ENCODE results near the gene ZNF236. TPM values are rescaled to one million over a fixed set of nuclear protein-coding genes. Genes with fewer than 3 reads are reported as not detected.

Gene ZNF236
- total RNA-seq, 1 donor from 2014 or later, result 27.4 TPM

DNA sequence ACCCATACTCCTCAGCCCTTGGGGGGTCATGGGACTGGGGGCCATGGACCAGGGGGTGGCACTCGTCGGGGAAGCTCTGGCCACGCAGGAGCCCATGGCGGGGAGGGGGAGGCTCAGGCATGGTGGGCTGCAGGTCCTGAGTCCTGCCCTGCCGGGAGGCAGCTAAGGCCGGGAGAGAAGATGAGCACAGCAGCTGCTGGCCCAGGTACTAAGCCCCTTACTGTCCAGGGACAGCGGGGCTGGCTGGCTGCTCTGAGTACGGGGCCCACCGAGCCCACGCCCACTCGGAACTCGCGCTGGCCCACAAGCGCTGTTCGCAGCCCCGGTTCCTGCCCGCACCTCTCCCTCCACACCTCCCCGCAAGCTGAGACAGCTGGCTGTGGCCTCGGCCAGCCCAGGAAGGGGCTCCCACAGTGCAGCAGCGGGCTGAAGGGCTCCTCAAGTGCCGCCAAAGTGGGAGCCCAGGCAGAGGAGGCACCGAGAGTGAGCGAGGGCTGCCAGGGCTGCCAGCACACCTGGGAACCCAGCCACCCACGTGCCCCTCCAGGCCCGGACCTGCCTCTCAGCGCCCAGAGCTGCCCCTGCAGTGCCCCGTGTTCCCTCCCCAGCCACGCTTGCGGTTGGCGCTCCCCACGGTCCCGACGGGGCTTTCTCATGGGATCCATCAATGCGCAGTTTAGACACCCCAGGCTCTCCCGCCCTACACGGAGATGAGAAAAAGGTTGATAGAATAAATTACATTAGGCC lies 33.6 kb upstream of the ZNF236 start:
- Mint-ChIP-seq H3K27me3 (peaks cover 17% of the 10 kb centered on the region), H3K4me1 (no peaks in the 10 kb centered on the region), H3K27ac (no peak overlapping the region), H3K36me3 (ENCODE audit: low read depth) (no peaks in the 10 kb centered on the region), H3K9me3 (peaks cover 11% of the 10 kb centered on the region), H3K4me3 (no peak overlapping the region)
- DNase-seq, result no peak
- no peak for ATAC-seq (ENCODE audit: low read depth)
- TF ChIP-seq, protein P1, sequence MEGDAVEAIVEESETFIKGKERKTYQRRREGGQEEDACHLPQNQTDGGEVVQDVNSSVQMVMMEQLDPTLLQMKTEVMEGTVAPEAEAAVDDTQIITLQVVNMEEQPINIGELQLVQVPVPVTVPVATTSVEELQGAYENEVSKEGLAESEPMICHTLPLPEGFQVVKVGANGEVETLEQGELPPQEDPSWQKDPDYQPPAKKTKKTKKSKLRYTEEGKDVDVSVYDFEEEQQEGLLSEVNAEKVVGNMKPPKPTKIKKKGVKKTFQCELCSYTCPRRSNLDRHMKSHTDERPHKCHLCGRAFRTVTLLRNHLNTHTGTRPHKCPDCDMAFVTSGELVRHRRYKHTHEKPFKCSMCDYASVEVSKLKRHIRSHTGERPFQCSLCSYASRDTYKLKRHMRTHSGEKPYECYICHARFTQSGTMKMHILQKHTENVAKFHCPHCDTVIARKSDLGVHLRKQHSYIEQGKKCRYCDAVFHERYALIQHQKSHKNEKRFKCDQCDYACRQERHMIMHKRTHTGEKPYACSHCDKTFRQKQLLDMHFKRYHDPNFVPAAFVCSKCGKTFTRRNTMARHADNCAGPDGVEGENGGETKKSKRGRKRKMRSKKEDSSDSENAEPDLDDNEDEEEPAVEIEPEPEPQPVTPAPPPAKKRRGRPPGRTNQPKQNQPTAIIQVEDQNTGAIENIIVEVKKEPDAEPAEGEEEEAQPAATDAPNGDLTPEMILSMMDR (IDR thresholded peaks at IDR 0.05), result no peak
- POLR2A ChIA-PET, result no interaction called here
- CTCF ChIA-PET, result interaction anchor here (2.9 kb wide), 1 partner anchor 14 kb away, joined by 8 read pairs; no protein-coding TSS in a partner anchor
- intact Hi-C loops (cut with micrococcal nuclease), result no loop called here

- TF ChIP-seq, protein P1 (IDR thresholded peaks at IDR 0.05), result no peak
- no peaks in the 10 kb centered on the region for H3K4me1 Mint-ChIP-seq
- peaks cover 18% of the 10 kb centered on the region for H3K27me3 Mint-ChIP-seq
- ChIA-PET POLR2A (interaction anchor here (0.9 kb wide), 1 partner anchor 35 kb away, joined by 4 read pairs; no protein-coding TSS in a partner anchor), CTCF (interaction anchor here (1.5 kb wide), 1 partner anchor 12 kb away, joined by 4 read pairs; no protein-coding TSS in a partner anchor)
- H3K27ac Mint-ChIP-seq, result no peak overlapping the region
- DNase-seq (no peak), ATAC-seq (ENCODE audit: low read depth) (no peak)
- intact Hi-C loops (cut with micrococcal nuclease), result no loop called here
- H3K9me3 Mint-ChIP-seq, result peaks cover 11% of the 10 kb centered on the region
- H3K4me3 Mint-ChIP-seq, result no peak overlapping the region
- H3K36me3 Mint-ChIP-seq (ENCODE audit: low read depth), result no peaks in the 10 kb centered on the region
Observed at GRCh38 chr18:76791106-76791505, 31.3 kb upstream of the ZNF236 start.

DNA sequence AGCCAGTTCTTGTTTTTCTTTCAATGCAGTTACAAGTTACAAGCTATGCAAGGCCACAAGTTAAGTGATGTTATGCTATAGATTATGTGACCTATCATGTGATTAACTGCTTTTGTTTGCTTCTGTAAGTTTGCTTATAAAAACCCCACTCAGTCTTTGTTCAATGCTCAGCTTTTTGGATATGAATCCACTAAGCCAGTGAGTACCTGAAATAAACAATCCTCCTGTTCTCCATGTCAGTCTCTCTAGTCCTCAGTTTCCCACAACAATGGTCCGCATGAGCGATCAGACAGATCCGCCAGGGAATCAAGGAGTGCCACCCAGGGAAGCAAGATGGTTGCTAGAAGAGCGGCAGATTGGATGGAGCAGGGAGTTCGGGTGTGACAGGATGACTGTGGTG lies 30.7 kb upstream of the ZNF236 start:
- intact Hi-C loops (cut with micrococcal nuclease), result no loop called here
- DNase-seq, result no peak
- ATAC-seq (ENCODE audit: low read depth), result no peak
- ChIA-PET CTCF (interaction anchor here (1.5 kb wide), 1 partner anchor 12 kb away, joined by 4 read pairs; no protein-coding TSS in a partner anchor), POLR2A (interaction anchor here (0.9 kb wide), 1 partner anchor 34 kb away, joined by 4 read pairs; no protein-coding TSS in a partner anchor)
- Mint-ChIP-seq H3K9me3 (peaks cover 11% of the 10 kb centered on the region), H3K4me1 (no peaks in the 10 kb centered on the region), H3K27me3 (peaks cover 15% of the 10 kb centered on the region), H3K36me3 (ENCODE audit: low read depth) (no peaks in the 10 kb centered on the region), H3K27ac (no peak overlapping the region), H3K4me3 (no peak overlapping the region)
- TF ChIP-seq, protein P1 (IDR thresholded peaks at IDR 0.05), result no peak

- Mint-ChIP-seq H3K27me3 (peaks cover 8% of the 10 kb centered on the region), H3K36me3 (ENCODE audit: low read depth) (no peaks in the 10 kb centered on the region), H3K27ac (no peak overlapping the region), H3K4me1 (no peaks in the 10 kb centered on the region), H3K4me3 (no peak overlapping the region), H3K9me3 (peaks cover 11% of the 10 kb centered on the region)
- POLR2A ChIA-PET, result no interaction called here
- intact Hi-C loops (cut with micrococcal nuclease), result no loop called here
- no peak for DNase-seq
- ATAC-seq (ENCODE audit: low read depth), result no peak
- TF ChIP-seq, protein P1 (IDR thresholded peaks at IDR 0.05), result no peak
- CTCF ChIA-PET, result no interaction called here
Observed at GRCh38 chr18:76794326-76794725, 28.0 kb upstream of the ZNF236 start.

Measured in activated B cell treated with CpG ODN at 0.5 μM for 24 hours (primary cell).